ENCODE measurements around the gene CAPN5. TPM values are rescaled to one million over a fixed set of nuclear protein-coding genes. Genes with fewer than 3 reads are reported as not detected.

CAPN5 gene
- polyA plus RNA-seq, 2 of the 4 experiments (the other 2 are of a cell fraction) = 9.4 to 12.9 TPM

- ATAC-seq (no peak), DNase-seq (ENCODE audit: low read depth in 1 of 2, low spot score in 1 of 2) (no peak), FAIRE-seq (no peak)
- TF ChIP-seq PHF8 (IDR thresholded peaks at IDR 0.05; ENCODE audit: borderline replicate concordance, low read depth) = no peak
- TF ChIP-seq ZNF302 (CRISPR knock-in tag; IDR thresholded peaks at IDR 0.05) = no peak
- TF ChIP-seq POLR2A (IDR thresholded peaks at IDR 0.05; ENCODE audit: low read length) = no peak
- no peak for TF ChIP-seq NFE2L2 (conservative IDR thresholded peaks at IDR 0.05; ENCODE audit: low read length)
- TF ChIP-seq RAD21 (conservative IDR thresholded peaks at IDR 0.05 in 1 of 2, IDR thresholded peaks at IDR 0.05 in 1 of 2) = no peak
- H3K4me1 ChIP-seq = no peaks in the 10 kb centered on the region
- WGBS (ENCODE audit: missing lambda C conversion rate) = 57% methylated on average over 7 of the region's 20 CpGs
- no peaks in the 10 kb centered on the region for H3K9me3 ChIP-seq
- H3K27ac ChIP-seq = no peak overlapping the region
- no peak overlapping the region for H3K4me3 ChIP-seq
- ChIA-PET CTCF (interaction anchor here (2.0 to 2.1 kb wide), 2 partner anchors 29 to 33 kb away, joined by 5 to 9 read pairs; partner anchors contain the start of gene MYO7A), POLR2A (no interaction called here)
- H3K4me2 ChIP-seq = no peak overlapping the region
Measured at GRCh38 chr11:77159937-77160495, 93.2 kb downstream of the CAPN5 start.

- Histone ChIP-seq H3K9me3 (no peaks in the 10 kb centered on the region), H3K4me3 (no peak overlapping the region), H3K27ac (no peak overlapping the region), H3K4me1 (no peaks in the 10 kb centered on the region), H3K4me2 (no peak overlapping the region)
- POLR2A ChIA-PET = no interaction called here
- no peak for TF ChIP-seq MAFK (IDR thresholded peaks at IDR 0.05; ENCODE audit: partially characterized antibody)
- no peak for DNase-seq (ENCODE audit: low read depth in 1 of 2, low spot score in 1 of 2)
- CTCF ChIA-PET = no interaction called here
- no peak for FAIRE-seq
- ATAC-seq = no peak
- WGBS (ENCODE audit: missing lambda C conversion rate) = 60% methylated on average over 6 of the region's 6 CpGs
Measured at GRCh38 chr11:77163271-77163670, 96.5 kb downstream of the CAPN5 start.

- FAIRE-seq = no peak
- no peak for TF ChIP-seq FOSB (CRISPR knock-in tag; IDR thresholded peaks at IDR 0.05)
- TF ChIP-seq RAD21 (conservative IDR thresholded peaks at IDR 0.05 in 1 of 2, IDR thresholded peaks at IDR 0.05 in 1 of 2) = no peak
- no peak for TF ChIP-seq BHLHE40 (IDR thresholded peaks at IDR 0.05; ENCODE audit: low read depth, low read length)
- TF ChIP-seq ELK1 (IDR thresholded peaks at IDR 0.05; ENCODE audit: low read depth, low read length) = no peak
- no peak for TF ChIP-seq RARB (CRISPR knock-in tag; IDR thresholded peaks at IDR 0.05)
- no peak for TF ChIP-seq GATA3 (IDR thresholded peaks at IDR 0.05; ENCODE audit: borderline replicate concordance)
- TF ChIP-seq HOXB13 (CRISPR knock-in tag; IDR thresholded peaks at IDR 0.05; ENCODE audit: low read depth) = no peak
- TF ChIP-seq EHF (CRISPR knock-in tag; IDR thresholded peaks at IDR 0.05) = no peak
- TF ChIP-seq CEBPB (IDR thresholded peaks at IDR 0.05) = no peak
- TF ChIP-seq NFE2L2 (conservative IDR thresholded peaks at IDR 0.05; ENCODE audit: low read length) = no peak
- TF ChIP-seq HDAC2 (IDR thresholded peaks at IDR 0.05) = no peak
- no peak for TF ChIP-seq HES2 (IDR thresholded peaks at IDR 0.05)
- TF ChIP-seq CTCF (IDR thresholded peaks at IDR 0.05) = no peak
- no peak for TF ChIP-seq POLR2AphosphoS2 (conservative IDR thresholded peaks at IDR 0.05; ENCODE audit: low read length)
- no peak for TF ChIP-seq MYC (IDR thresholded peaks at IDR 0.05; ENCODE audit: borderline replicate concordance, low read length)
- TF ChIP-seq CHD2 (IDR thresholded peaks at IDR 0.05; ENCODE audit: low read length, partially characterized antibody) = no peak
- ATAC-seq = no peak
- no peak for DNase-seq (ENCODE audit: low read depth in 1 of 2, low spot score in 1 of 2)
- no peak overlapping the region for H3K4me2 ChIP-seq
- H3K9me3 ChIP-seq = no peaks in the 10 kb centered on the region
- H3K4me1 ChIP-seq = no peaks in the 10 kb centered on the region
- H3K27ac ChIP-seq = no peak overlapping the region
- no peak overlapping the region for H3K4me3 ChIP-seq
- POLR2A ChIA-PET = no interaction called here
- CTCF ChIA-PET = interaction anchor here (1.1 to 1.8 kb wide), 3 partner anchors 10 to 38 kb away, joined by 4 to 7 read pairs (median 4); no protein-coding TSS in a partner anchor
- WGBS (ENCODE audit: missing lambda C conversion rate) = 68% methylated on average over 4 of the region's 5 CpGs
Measured at GRCh38 chr11:77165066-77165465, 98.3 kb downstream of the CAPN5 start.
